Heart left ventricle (tissue), 13 donors: Measurements from ENCODE around the gene EXOC7.

Experiments
- POLR2A ChIP-seq, 2 donors: fragments of 450-650 bp; IDR thresholded peaks; one replicate each; pipeline ENCODE4 v1.6.1; 2017; ENCODE audit warnings: antibody characterized with exemption in 2 of 2, mild to moderate bottlenecking in 2 of 2, moderate library complexity in 2 of 2
- TF ChIP-seq, protein P1 (sequence below), 12 donors: fragments of 200-600 bp; sonication (generic) in 4 of 12; IDR thresholded peaks; one replicate each; pipeline versions ENCODE4 v1.5.0 to v1.8.0; 2018 to 2022; ENCODE audit warnings: antibody characterized with exemption in 12 of 12, mild to moderate bottlenecking in 5 of 12
- donor health status: ischemic (EF 13 %, LVEDD 7.1; RV severe dilation, severe dysfunction).
- donor health status: DM: no; HTN: yes; CAD: no.
- donor health status: DM: no; HTN: no; CAD: no.
- donor health status: ischemic (EF 25% LVEDD 6.9; RV normal size, moderate dysfunction).
- donor health status: ischemic (EF 25% LVEDD 5.7; RV mildly dilated, moderate dysfunction).
- donor health status: ischemic (EF 35%, LVEDD 5.7; RV mildly dilated, moderate dysfunction).
- donor health status: nonischemic (EF 11% LVEDD 7.7; RV severe dilation, severe dysfunction).
- donor health status: DM: yes; HTN: yes; CAD: no.
- donor health status: PGD.
- donor health status: ischemic (EF 29% LVEDD 5.4; RV normal size, mild dysfunction).
- donor health status: nonischemic (EF 23%, LVEDD 6.1; RV moderate dilation, normal function).

DNA sequence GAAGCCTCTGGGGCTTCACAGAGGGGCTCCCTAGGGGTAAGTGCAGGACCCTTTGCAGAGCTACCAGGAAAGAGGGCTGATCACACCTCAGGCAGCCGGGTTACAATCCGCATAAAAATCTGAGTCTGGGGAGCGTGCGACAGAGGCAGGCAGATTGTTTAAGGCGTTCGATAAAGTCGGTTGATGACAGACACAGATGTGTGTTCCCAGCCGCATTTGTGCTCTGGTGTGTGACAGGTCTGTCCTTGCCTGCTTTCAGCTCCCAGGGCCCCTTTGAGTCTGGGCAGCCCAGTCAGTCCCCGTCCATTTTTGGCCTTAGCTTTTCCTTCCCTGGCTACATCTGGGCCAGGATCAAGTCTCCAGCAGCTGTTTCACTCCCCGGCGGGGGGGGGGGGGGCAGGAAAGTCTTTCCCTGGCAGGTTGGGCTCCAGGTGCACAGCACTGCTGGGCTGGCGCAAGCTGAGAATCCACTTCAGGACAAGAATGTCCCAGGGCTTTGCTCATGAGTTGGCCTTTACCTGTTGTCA, 25.9 kb downstream of the EXOC7 start:
- TF ChIP-seq, protein P1, sequence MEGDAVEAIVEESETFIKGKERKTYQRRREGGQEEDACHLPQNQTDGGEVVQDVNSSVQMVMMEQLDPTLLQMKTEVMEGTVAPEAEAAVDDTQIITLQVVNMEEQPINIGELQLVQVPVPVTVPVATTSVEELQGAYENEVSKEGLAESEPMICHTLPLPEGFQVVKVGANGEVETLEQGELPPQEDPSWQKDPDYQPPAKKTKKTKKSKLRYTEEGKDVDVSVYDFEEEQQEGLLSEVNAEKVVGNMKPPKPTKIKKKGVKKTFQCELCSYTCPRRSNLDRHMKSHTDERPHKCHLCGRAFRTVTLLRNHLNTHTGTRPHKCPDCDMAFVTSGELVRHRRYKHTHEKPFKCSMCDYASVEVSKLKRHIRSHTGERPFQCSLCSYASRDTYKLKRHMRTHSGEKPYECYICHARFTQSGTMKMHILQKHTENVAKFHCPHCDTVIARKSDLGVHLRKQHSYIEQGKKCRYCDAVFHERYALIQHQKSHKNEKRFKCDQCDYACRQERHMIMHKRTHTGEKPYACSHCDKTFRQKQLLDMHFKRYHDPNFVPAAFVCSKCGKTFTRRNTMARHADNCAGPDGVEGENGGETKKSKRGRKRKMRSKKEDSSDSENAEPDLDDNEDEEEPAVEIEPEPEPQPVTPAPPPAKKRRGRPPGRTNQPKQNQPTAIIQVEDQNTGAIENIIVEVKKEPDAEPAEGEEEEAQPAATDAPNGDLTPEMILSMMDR (IDR thresholded peaks at IDR 0.05): no peak
- no peak for TF ChIP-seq POLR2A (IDR thresholded peaks at IDR 0.05)
